Loucy (cell line): Measurements from ENCODE around the gene ROR1.

Source experiments
- H2AFZ ChIP-seq: fragments of 200-600 bp; sonication (generic); 2 replicates; pipeline ENCODE4 v1.6.0; 2016; ENCODE audit warnings: antibody characterized with exemption, mild to moderate bottlenecking, low read length, moderate library complexity
- H3F3A ChIP-seq: fragments of 200-600 bp; 2 replicates; pipeline ENCODE4 v1.6.0; 2016; ENCODE audit warnings: antibody characterized with exemption, low read depth, mild to moderate bottlenecking
- H3K27me3 ChIP-seq: fragments of 200-600 bp; sonication (generic); 2 replicates; pipeline ENCODE4 v1.6.1; 2014; ENCODE audit warnings: low read length, mild to moderate bottlenecking; ENCODE audit not compliant: insufficient read depth, poor library complexity, severe bottlenecking
- H3K36me3 ChIP-seq: fragments of 200-600 bp; sonication (generic); 2 replicates; pipeline ENCODE4 v1.6.1; 2016; ENCODE audit warnings: low read length; ENCODE audit not compliant: insufficient read depth
- H3K4me1 ChIP-seq: fragments of 200-600 bp; sonication (generic); 2 replicates; pipeline ENCODE4 v1.5.1; 2014; ENCODE audit warnings: low read length, mild to moderate bottlenecking; ENCODE audit not compliant: insufficient read depth, poor library complexity, severe bottlenecking
- H3K4me2 ChIP-seq: fragments of 200-600 bp; sonication (generic); 2 replicates; pipeline ENCODE4 v1.6.0; 2014; ENCODE audit warnings: antibody characterized with exemption, low read length, low read depth, mild to moderate bottlenecking; ENCODE audit not compliant: poor library complexity, severe bottlenecking
- H3K4me3 ChIP-seq: fragments of 200-600 bp; sonication (generic); 2 replicates; pipeline ENCODE4 v1.5.1; 2014; ENCODE audit warnings: low read length, mild to moderate bottlenecking, mixed read lengths; ENCODE audit not compliant: poor library complexity, severe bottlenecking
- H3K79me2 ChIP-seq: fragments of 200-600 bp; sonication (generic); 2 replicates; pipeline ENCODE4 v1.6.1; 2014; ENCODE audit warnings: low read length; ENCODE audit not compliant: insufficient read depth
- H3K9ac ChIP-seq: fragments of 200-600 bp; sonication (generic); 2 replicates; pipeline ENCODE4 v1.6.0; 2014; ENCODE audit warnings: mild to moderate bottlenecking, low read depth, low read length, moderate library complexity; ENCODE audit not compliant: poor library complexity, severe bottlenecking
- H3K9me2 ChIP-seq: fragments of 200-600 bp; sonication (generic); replicated peaks from 2 replicates; pipeline ENCODE4 v1.6.1; 2016; ENCODE audit warnings: low read depth, low read length, mixed read lengths
- H3K9me3 ChIP-seq: fragments of 200-600 bp; sonication (generic); 2 replicates; pipeline ENCODE4 v1.6.1; 2014; ENCODE audit warnings: mild to moderate bottlenecking, antibody characterized with exemption, low read length, low read depth; ENCODE audit not compliant: insufficient read depth
- H4K20me1 ChIP-seq: fragments of 200-600 bp; sonication (generic); 2 replicates; pipeline ENCODE4 v1.6.0; 2014; ENCODE audit warnings: antibody characterized with exemption, low read length, mild to moderate bottlenecking; ENCODE audit not compliant: insufficient read depth, poor library complexity, severe bottlenecking
- EZH2phosphoT487 ChIP-seq: fragments of 200-600 bp; IDR thresholded peaks from 2 replicates; pipeline ENCODE4 v1.6.1; 2018; ENCODE audit warnings: antibody characterized with exemption, mild to moderate bottlenecking, moderate library complexity, borderline replicate concordance
- TF ChIP-seq, protein P1 (sequence below): fragments of 200-600 bp; sonication (generic); conservative IDR thresholded peaks from 2 replicates; pipeline ENCODE4 v1.5.1; 2014; ENCODE audit warnings: mild to moderate bottlenecking, antibody characterized with exemption, low read length

ROR1 gene

DNA sequence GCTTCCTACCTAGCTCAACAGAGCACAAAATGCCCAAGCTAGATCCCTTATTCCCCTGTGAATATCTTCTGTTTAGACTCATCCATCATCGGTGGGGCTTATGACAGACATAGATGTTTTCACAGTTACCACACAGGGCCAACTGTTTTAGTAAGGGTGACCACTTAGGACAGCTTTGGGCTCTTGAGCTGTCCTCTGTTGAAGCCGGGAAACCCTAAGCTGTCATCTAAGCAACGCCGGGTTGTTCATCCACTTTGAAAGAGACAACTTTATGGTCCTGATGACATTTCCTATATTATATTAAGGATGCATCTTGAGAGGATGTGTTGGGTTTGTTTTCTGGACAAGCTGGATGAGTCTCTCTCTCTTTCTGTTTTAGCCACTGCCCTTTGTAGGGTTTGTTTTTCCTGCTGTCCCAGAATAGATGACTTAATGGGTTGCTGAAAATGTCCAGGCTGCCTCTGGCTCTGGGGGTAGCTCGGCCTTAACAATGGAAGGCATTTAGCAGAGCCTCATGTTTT is 319.1 kb downstream of the ROR1 start:
- Histone ChIP-seq H3K79me2 (no peaks in the 10 kb centered on the region), H3F3A (no peaks in the 10 kb centered on the region), H2AFZ (no peak overlapping the region), H3K9me2 (no peaks in the 10 kb centered on the region), H3K9me3 (no peaks in the 10 kb centered on the region), H4K20me1 (no peaks in the 10 kb centered on the region), H3K9ac (no peak overlapping the region), H3K27me3 (no peaks in the 10 kb centered on the region), H3K36me3 (no peaks in the 10 kb centered on the region), H3K4me2 (no peak overlapping the region), H3K4me3 (no peak overlapping the region), H3K4me1 (peaks cover 4% of the 10 kb centered on the region)
- no peak for TF ChIP-seq EZH2phosphoT487
- TF ChIP-seq, protein P1, sequence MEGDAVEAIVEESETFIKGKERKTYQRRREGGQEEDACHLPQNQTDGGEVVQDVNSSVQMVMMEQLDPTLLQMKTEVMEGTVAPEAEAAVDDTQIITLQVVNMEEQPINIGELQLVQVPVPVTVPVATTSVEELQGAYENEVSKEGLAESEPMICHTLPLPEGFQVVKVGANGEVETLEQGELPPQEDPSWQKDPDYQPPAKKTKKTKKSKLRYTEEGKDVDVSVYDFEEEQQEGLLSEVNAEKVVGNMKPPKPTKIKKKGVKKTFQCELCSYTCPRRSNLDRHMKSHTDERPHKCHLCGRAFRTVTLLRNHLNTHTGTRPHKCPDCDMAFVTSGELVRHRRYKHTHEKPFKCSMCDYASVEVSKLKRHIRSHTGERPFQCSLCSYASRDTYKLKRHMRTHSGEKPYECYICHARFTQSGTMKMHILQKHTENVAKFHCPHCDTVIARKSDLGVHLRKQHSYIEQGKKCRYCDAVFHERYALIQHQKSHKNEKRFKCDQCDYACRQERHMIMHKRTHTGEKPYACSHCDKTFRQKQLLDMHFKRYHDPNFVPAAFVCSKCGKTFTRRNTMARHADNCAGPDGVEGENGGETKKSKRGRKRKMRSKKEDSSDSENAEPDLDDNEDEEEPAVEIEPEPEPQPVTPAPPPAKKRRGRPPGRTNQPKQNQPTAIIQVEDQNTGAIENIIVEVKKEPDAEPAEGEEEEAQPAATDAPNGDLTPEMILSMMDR = no peak

DNA sequence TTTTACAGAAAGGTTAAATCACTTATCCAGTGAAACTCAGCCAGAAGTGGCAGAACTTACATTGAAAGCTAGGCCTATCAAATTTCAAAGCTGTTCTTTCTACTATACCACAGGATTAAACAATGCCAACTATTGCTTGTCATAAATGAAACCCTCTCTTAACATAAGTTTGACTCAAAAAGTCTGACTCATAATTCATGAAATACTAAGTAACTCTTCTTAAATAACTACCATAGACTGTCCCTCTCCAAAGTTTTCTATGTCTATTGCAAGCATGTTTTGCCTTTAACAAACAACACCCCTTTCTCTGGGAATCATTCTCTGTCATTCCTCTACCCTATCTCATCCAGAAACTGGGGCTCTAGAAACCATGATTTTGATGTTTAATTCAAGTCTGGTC is 320.1 kb downstream of the ROR1 start:
- no peaks in the 10 kb centered on the region for H3K9me3 ChIP-seq
- no peaks in the 10 kb centered on the region for H3F3A ChIP-seq
- no peaks in the 10 kb centered on the region for H3K27me3 ChIP-seq
- H3K4me3 ChIP-seq = no peak overlapping the region
- H3K36me3 ChIP-seq = no peaks in the 10 kb centered on the region
- no peak overlapping the region for H2AFZ ChIP-seq
- H3K4me1 ChIP-seq = no peaks in the 10 kb centered on the region
- no peaks in the 10 kb centered on the region for H3K79me2 ChIP-seq
- H3K9me2 ChIP-seq = no peaks in the 10 kb centered on the region
- H3K4me2 ChIP-seq = no peak overlapping the region
- H3K9ac ChIP-seq = no peak overlapping the region
- no peak for TF ChIP-seq EZH2phosphoT487
- TF ChIP-seq, protein P1 = no peak
- H4K20me1 ChIP-seq = no peaks in the 10 kb centered on the region

DNA sequence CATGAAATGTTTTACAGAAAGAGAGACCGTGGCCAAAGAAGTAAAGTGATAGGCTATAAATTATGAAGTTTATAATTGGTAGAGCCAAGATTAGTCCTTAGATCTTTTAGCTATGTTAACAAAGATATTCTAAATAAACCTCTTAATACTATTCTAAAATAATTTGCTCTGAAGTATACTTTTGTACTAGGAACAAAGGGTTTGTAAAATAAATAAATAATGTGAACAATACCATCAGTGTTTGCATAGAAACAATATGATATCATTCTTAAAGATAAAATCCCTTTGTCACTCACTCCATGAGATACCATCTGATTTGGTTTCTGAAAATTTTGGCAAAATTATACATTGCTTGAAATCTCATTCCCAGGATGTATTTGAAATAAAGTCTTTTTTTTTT is 322.0 kb downstream of the ROR1 start:
- no peaks in the 10 kb centered on the region for H3K9me3 ChIP-seq
- H3K4me3 ChIP-seq = no peak overlapping the region
- H3K4me2 ChIP-seq = no peak overlapping the region
- H3K9me2 ChIP-seq = no peaks in the 10 kb centered on the region
- H3K79me2 ChIP-seq = no peaks in the 10 kb centered on the region
- TF ChIP-seq, protein P1 = no peak
- no peak for TF ChIP-seq EZH2phosphoT487
- H3F3A ChIP-seq = no peaks in the 10 kb centered on the region
- H2AFZ ChIP-seq = no peak overlapping the region
- H3K9ac ChIP-seq = no peak overlapping the region
- no peaks in the 10 kb centered on the region for H3K27me3 ChIP-seq
- H3K4me1 ChIP-seq = no peaks in the 10 kb centered on the region
- no peaks in the 10 kb centered on the region for H4K20me1 ChIP-seq
- H3K36me3 ChIP-seq = no peaks in the 10 kb centered on the region
